A549 (cell line): ENCODE results near the gene SPAG9. TPM values are rescaled to one million over a fixed set of nuclear protein-coding genes. Genes with fewer than 3 reads are reported as not detected.

Experiments used
- ATAC-seq, 2 experiments: fragments of 200-7000 bp in 1 of 2; fragments of >200 bp in 1 of 2; cut with Nextera tagmentation in 1 of 2; cut with Tn5 transposase in 1 of 2; 3 replicates each; pipeline versions ENCODE4 v1.8.0 to v1.9.1; 2018 to 2020; ENCODE audit warnings: mild to moderate bottlenecking in 1 of 2, moderate library complexity in 1 of 2
- CTCF ChIA-PET: fragments of 300-600 bp; sonication (Branson Sonifier 250); formaldehyde crosslinking; extraction: SDS; loops from one replicate; lab custom pipeline; 2021; ENCODE audit warnings: antibody characterized with exemption, inconsistent platforms; lab: Yijun Ruan, JAX
- POLR2A ChIA-PET: fragments of 350-600 bp; formaldehyde crosslinking; extraction: SDS; loops from one replicate; lab custom pipeline; 2021; ENCODE audit warnings: antibody characterized with exemption, inconsistent platforms; lab: Yijun Ruan, JAX
- DNase-seq, 2 experiments: peaks; one replicate each; pipeline versions ENCODE4 v3.0.0 to v3.0.0-alpha.2; 2011 to 2016; ENCODE audit warnings: low read depth in 1 of 2, low spot score in 1 of 2
- FAIRE-seq: peaks from 2 replicates; lab custom pipeline; 2011; peaks lifted over from hg19 to GRCh38; lab: Jason Lieb, UNC
- H3K27ac ChIP-seq, 2 experiments: fragments of >200 bp; sonication (Bioruptor Twin); formaldehyde crosslinking; 3 replicates each; pipeline ENCODE4 v1.5.1; 2016 to 2017
- H3K4me1 ChIP-seq: fragments of >200 bp; sonication (Bioruptor Twin); formaldehyde crosslinking; 3 replicates; pipeline ENCODE4 v1.6.1; 2016
- H3K4me2 ChIP-seq: fragments of >200 bp; sonication (Bioruptor Twin); formaldehyde crosslinking; 3 replicates; pipeline ENCODE4 v1.6.1; 2016
- H3K4me3 ChIP-seq: fragments of >200 bp; sonication (Bioruptor Twin); formaldehyde crosslinking; 3 replicates; pipeline ENCODE4 v1.5.1; 2016
- H3K9me3 ChIP-seq: fragments of >200 bp; sonication (Bioruptor Twin); formaldehyde crosslinking; 3 replicates; pipeline ENCODE4 v1.6.1; 2016
- ATOH8 ChIP-seq: fragments of 250-450 bp; sonication (Bioruptor Pico); IDR thresholded peaks from 2 replicates; pipeline ENCODE4 v1.5.0; 2020; ENCODE audit warnings: low read depth, mild to moderate bottlenecking, moderate library complexity
- BCL3 ChIP-seq: fragments of >200 bp; sonication (Bioruptor Twin); formaldehyde crosslinking; IDR thresholded peaks from 3 replicates; pipeline ENCODE4 v1.6.1; 2016
- BHLHE40 ChIP-seq: IDR thresholded peaks from 2 replicates; pipeline ENCODE4 v1.6.1; 2012; ENCODE audit warnings: low read depth, low read length, inconsistent platforms
- CBX2 ChIP-seq: fragments of 200-600 bp; sonication (generic); IDR thresholded peaks from 2 replicates; pipeline ENCODE4 v1.6.1; 2016; ENCODE audit warnings: low read depth, mild to moderate bottlenecking, borderline replicate concordance
- CBX8 ChIP-seq: fragments of 200-600 bp; sonication (generic); IDR thresholded peaks from 2 replicates; pipeline ENCODE4 v1.6.1; 2016
- EP300 ChIP-seq, 2 experiments: fragments of >200 bp; sonication (Bioruptor Twin); formaldehyde crosslinking; IDR thresholded peaks; 2 replicates in 1 of 2; 3 replicates in 1 of 2; pipeline ENCODE4 v1.6.1; 2016 to 2017
- ESRRA ChIP-seq: fragments of 150-350 bp; IDR thresholded peaks from 2 replicates; pipeline ENCODE4 v1.6.1; 2014; ENCODE audit warnings: mild to moderate bottlenecking, low read length, borderline replicate concordance
- FOSL2 ChIP-seq, 2 experiments: fragments of 450-650 bp in 1 of 2; fragments of >200 bp in 1 of 2; sonication (Bioruptor Twin) in 1 of 2; formaldehyde crosslinking; IDR thresholded peaks; 2 replicates each; pipeline versions ENCODE4 v1.5.0 to v1.6.1; 2016 to 2020; ENCODE audit warnings: mild to moderate bottlenecking in 1 of 2, moderate library complexity in 1 of 2
- HES2 ChIP-seq: fragments of >200 bp; sonication (Bioruptor Twin); formaldehyde crosslinking; IDR thresholded peaks from 2 replicates; pipeline ENCODE4 v1.6.1; 2016
- HEYL ChIP-seq: fragments of 250-450 bp; sonication (Bioruptor Pico); IDR thresholded peaks from 2 replicates; pipeline ENCODE4 v1.8.0; 2021; ENCODE audit warnings: mild to moderate bottlenecking, moderate library complexity
- MAFK ChIP-seq: fragments of 450-650 bp; IDR thresholded peaks from 2 replicates; pipeline ENCODE4 v1.6.1; 2014; ENCODE audit not compliant: partially characterized antibody
- MAZ ChIP-seq: fragments of 150-350 bp; IDR thresholded peaks from 2 replicates; pipeline ENCODE4 v1.6.1; 2014; ENCODE audit warnings: antibody characterized with exemption, low read depth, low read length, borderline replicate concordance
- PBX3 ChIP-seq: IDR thresholded peaks from 2 replicates; pipeline ENCODE4 v1.6.1; 2012
- ZSCAN20 ChIP-seq: fragments of 250-450 bp; sonication (Bioruptor Pico); IDR thresholded peaks from 2 replicates; pipeline ENCODE4 v1.8.0; 2022; ENCODE audit warnings: mild to moderate bottlenecking, moderate library complexity
- WGBS: methylation state at CpG from one replicate; pipeline ENCODE4 v1.1.6; 2017; ENCODE audit errors: missing lambda C conversion rate; 5-methylcytosine and 5-hydroxymethylcytosine counted together
- polyA plus RNA-seq, 4 experiments: library from polyadenylated mRNA; depleted of rRNA in 3 of 4; stranded (reverse); fragments of >200 nt; fragmentation: RNase III in 1 of 4; extraction: RNeasy Plus Mini Kit Qiagen cat#74134 plus additional on column Dnase treatment in 1 of 4; gene quantifications; 2 replicates in 3 of 4; 3 replicates in 1 of 4; pipeline ENCODE4 v1.2.3, GENCODE V29; 2011 to 2017

The SPAG9 gene
- polyA plus RNA-seq, 2 of the 4 experiments (the other 2 are of a cell fraction) = 69.0 to 71.1 TPM

- H3K4me2 ChIP-seq = no peak overlapping the region
- DNase-seq (no peak), FAIRE-seq (no peak), ATAC-seq (no peak)
- TF ChIP-seq HES2 (no peak), CBX8 (no peak), ATOH8 (CRISPR knock-in tag) (no peak), MAFK (no peak), BHLHE40 (no peak), ZSCAN20 (no peak), PBX3 (no peak)
- ChIA-PET CTCF (interaction anchor here (0.6 to 2.9 kb wide), 5 partner anchors 9 to 520 kb away, joined by 3 to 8 read pairs (median 6); partner anchors contain the start of gene NME1), POLR2A (interaction anchor here (0.7 kb wide), 1 partner anchor 59 kb away, joined by 3 read pairs; no protein-coding TSS in a partner anchor)
- H3K27ac ChIP-seq = no peak overlapping the region
- no peaks in the 10 kb centered on the region for H3K9me3 ChIP-seq
- H3K4me1 ChIP-seq = peaks cover 8% of the 10 kb centered on the region; the same call in 2 of the 3 replicates
- 93% methylated on average over 4 of the region's 4 CpGs for WGBS
- H3K4me3 ChIP-seq = no peak overlapping the region
Observed at GRCh38 chr17:51032850-51033249, 87.8 kb downstream of the SPAG9 start.

- CTCF ChIA-PET = interaction anchor here (1.0 to 4.6 kb wide), 6 partner anchors 13 to 178 kb away, joined by 3 to 17 read pairs (median 4); partner anchors contain the start of gene NME1
- no peak for DNase-seq
- 65% methylated on average over 3 of the region's 3 CpGs for WGBS
Observed at GRCh38 chr17:51029568-51030463, 90.9 kb downstream of the SPAG9 start.

GRCh38 chr17:51029142-51029541, 91.5 kb downstream of the SPAG9 start:
- FAIRE-seq (no peak), DNase-seq (no peak), ATAC-seq (no peak)
- no peak for TF ChIP-seq PBX3
- Histone ChIP-seq H3K4me3 (no peak overlapping the region), H3K4me2 (no peak overlapping the region; the same call in 2 of the 3 replicates), H3K27ac (no peak overlapping the region), H3K4me1 (peaks cover 8% of the 10 kb centered on the region; the same call in 2 of the 3 replicates), H3K9me3 (no peaks in the 10 kb centered on the region)
- ChIA-PET CTCF (interaction anchor here (4.6 kb wide), 1 partner anchor 124 kb away, joined by 17 read pairs; the partner anchor contains the start of gene NME1), POLR2A (no interaction called here)
- 93% methylated on average over 1 of the region's 1 CpG for whole genome bisulfite sequencing

More at GRCh38 chr17:51029568-51030463, 90.9 kb downstream of the SPAG9 start:
- no peak overlapping the region for H3K4me3 ChIP-seq
- peak; percentile 23 for FAIRE-seq
- POLR2A ChIA-PET = no interaction called here
- TF ChIP-seq MAZ (no peak), ESRRA (no peak), EP300 (IDR thresholded peaks at IDR 0.05) (no peak), HEYL (no peak), FOSL2 (IDR thresholded peaks at IDR 0.05) (no peak), FOSL2 (CRISPR knock-in tag; IDR thresholded peaks at IDR 0.05) (no peak), ZSCAN20 (no peak), CBX2 (no peak), BCL3 (no peak)
- TF ChIP-seq, all 56 proteins: peak for 0
- peak overlapping the region; percentile 56 for H3K4me2 ChIP-seq
- H3K4me1 ChIP-seq = peaks cover 8% of the 10 kb centered on the region; the same call in 2 of the 3 replicates
- ATAC-seq = no peak
- H3K9me3 ChIP-seq = no peaks in the 10 kb centered on the region
- H3K27ac ChIP-seq = no peak overlapping the region
